Neuronal stem cell (in vitro differentiated cells): ENCODE measurements around the gene KRTAP9-7.
A peak's percentile ranks its signal among the peaks of the same experiment; 100 is the strongest.

Experiments used
- DNase-seq: peaks from one replicate; pipeline ENCODE4 v3.0.0-alpha.2; 2013; ENCODE audit warnings: low spot score
- H2AFZ ChIP-seq: one replicate; pipeline ENCODE4 v1.6.1; 2013; ENCODE audit warnings: mild to moderate bottlenecking, low read length, inconsistent platforms
- H2AK5ac ChIP-seq: 2 replicates; pipeline ENCODE4 v1.6.1; 2013; ENCODE audit warnings: low read depth, mild to moderate bottlenecking, inconsistent platforms, low read length, moderate library complexity, mixed read lengths
- H2BK120ac ChIP-seq: 2 replicates; pipeline ENCODE4 v1.6.1; 2013; ENCODE audit warnings: low read depth, mild to moderate bottlenecking, inconsistent platforms, low read length, moderate library complexity, mixed read lengths
- H2BK12ac ChIP-seq: one replicate; pipeline ENCODE4 v1.6.1; 2013; ENCODE audit warnings: low read length, inconsistent platforms
- H2BK15ac ChIP-seq: 2 replicates; pipeline ENCODE4 v1.6.1; 2013; ENCODE audit warnings: mild to moderate bottlenecking, low read length, inconsistent platforms, mixed read lengths
- H2BK5ac ChIP-seq: one replicate; pipeline ENCODE4 v1.6.1; 2013; ENCODE audit warnings: inconsistent platforms, mild to moderate bottlenecking, low read length, moderate library complexity
- H3K14ac ChIP-seq: one replicate; pipeline ENCODE4 v1.6.1; 2013; ENCODE audit warnings: low read length, inconsistent platforms
- H3K18ac ChIP-seq: 2 replicates; pipeline ENCODE4 v1.6.1; 2013; ENCODE audit warnings: low read length, inconsistent platforms
- H3K23ac ChIP-seq: 2 replicates; pipeline ENCODE4 v1.6.1; 2013; ENCODE audit warnings: low read depth, mild to moderate bottlenecking, mixed read lengths, low read length, inconsistent platforms; ENCODE audit not compliant: poor library complexity
- H3K27ac ChIP-seq: replicated peaks from 3 replicates; pipeline ENCODE4 v1.5.1; 2013; ENCODE audit warnings: low read length, inconsistent platforms
- H3K27me3 ChIP-seq, 3 experiments: 2 replicates each; pipeline ENCODE4 v1.6.1; 2013; ENCODE audit warnings: low read length in 3 of 3, mild to moderate bottlenecking in 2 of 3, inconsistent platforms in 1 of 3, low read depth in 1 of 3, mixed read lengths in 1 of 3, moderate library complexity in 1 of 3; ENCODE audit not compliant: control insufficient read depth in 3 of 3, insufficient read depth in 3 of 3
- H3K36me3 ChIP-seq, 2 donors: replicated peaks in 1 of 2; 2 replicates each; pipeline ENCODE4 v1.6.1; 2013; ENCODE audit warnings: low read length in 2 of 2; ENCODE audit not compliant: control insufficient read depth in 2 of 2, insufficient read depth in 2 of 2
- H3K4ac ChIP-seq: 2 replicates; pipeline ENCODE4 v1.6.1; 2013; ENCODE audit warnings: inconsistent platforms, mild to moderate bottlenecking, low read length, moderate library complexity
- H3K4me1 ChIP-seq, 2 donors: 1 replicate in 1 of 2; 2 replicates in 1 of 2; pipeline ENCODE4 v1.6.1; 2013; ENCODE audit warnings: low read length in 2 of 2, low read depth in 1 of 2; ENCODE audit not compliant: control insufficient read depth in 2 of 2, insufficient read depth in 1 of 2
- H3K4me2 ChIP-seq: one replicate; pipeline ENCODE4 v1.6.1; 2013; ENCODE audit warnings: mild to moderate bottlenecking, low read length, inconsistent platforms; ENCODE audit not compliant: insufficient read depth, poor library complexity, severe bottlenecking
- H3K4me3 ChIP-seq, 2 donors: 2 replicates each; pipeline ENCODE4 v1.5.1; 2013; ENCODE audit warnings: low read length in 2 of 2, mild to moderate bottlenecking in 2 of 2, inconsistent platforms in 1 of 2, moderate library complexity in 1 of 2
- H3K79me1 ChIP-seq: one replicate; pipeline ENCODE4 v1.6.1; 2013; ENCODE audit warnings: low read depth, mild to moderate bottlenecking, inconsistent platforms, low read length, moderate library complexity
- H3K9ac ChIP-seq: one replicate; pipeline ENCODE4 v1.6.1; 2013; ENCODE audit warnings: mild to moderate bottlenecking, low read depth, low read length, inconsistent platforms; ENCODE audit not compliant: poor library complexity
- H3K9me3 ChIP-seq, 2 donors: replicated peaks in 1 of 2; 2 replicates each; pipeline versions ENCODE3 to v1.6.1; 2013; ENCODE audit warnings: low read length in 2 of 2, mild to moderate bottlenecking in 2 of 2, inconsistent platforms in 1 of 2, low read depth in 1 of 2, mixed read lengths in 1 of 2, moderate library complexity in 1 of 2; ENCODE audit not compliant: control insufficient read depth in 2 of 2, insufficient read depth in 1 of 2
- H4K8ac ChIP-seq: one replicate; pipeline ENCODE4 v1.6.1; 2013; ENCODE audit warnings: low read depth, mild to moderate bottlenecking, inconsistent platforms, low read length, moderate library complexity
- H4K91ac ChIP-seq: one replicate; pipeline ENCODE4 v1.6.1; 2013; ENCODE audit warnings: low read length, low read depth, mild to moderate bottlenecking, inconsistent platforms; ENCODE audit not compliant: poor library complexity
- WGBS, 2 donors: extraction: QIAGEN DNeasy Blood & Tissue Kit; methylation state at CpG; one replicate each; pipeline ENCODE4 v1.1.7; 2013; ENCODE audit warnings: missing lambda C conversion rate in 2 of 2, mixed read lengths in 1 of 2; ENCODE audit not compliant: insufficient read length in 2 of 2, insufficient replicate concordance in 1 of 2; ENCODE audit errors: extremely low coverage in 2 of 2; 5-methylcytosine and 5-hydroxymethylcytosine counted together

Gene KRTAP9-7

GRCh38 chr17:41322903-41323895 is 47.7 kb downstream of the KRTAP9-7 start:
- Histone ChIP-seq H3K9ac (no peak overlapping the region), H3K23ac (no peak overlapping the region), H3K36me3 (no peaks in the 10 kb centered on the region), H2BK12ac (peak overlapping the region; percentile 44), H2AK5ac (peak overlapping the region; percentile 80), H2BK5ac (peak overlapping the region; percentile 59), H4K91ac (no peak overlapping the region), H3K4ac (no peak overlapping the region), H3K18ac (peak overlapping the region; percentile 70), H2BK15ac (peak overlapping the region; percentile 10), H3K14ac (no peak overlapping the region), H2AFZ (no peak overlapping the region), H3K9me3 (no peaks in the 10 kb centered on the region), H2BK120ac (no peak overlapping the region), H3K4me2 (no peak overlapping the region), H3K4me3 (no peak overlapping the region), H4K8ac (no peak overlapping the region), H3K27ac (no peak overlapping the region), H3K79me1 (no peaks in the 10 kb centered on the region), H3K4me1 (no peaks in the 10 kb centered on the region), H3K27me3 (no peaks in the 10 kb centered on the region)
- DNase-seq: no peak
- no CpG with 5 or more reads among the region's 11 CpGs for WGBS, 2 donors

- H3K79me1 ChIP-seq: no peaks in the 10 kb centered on the region
- H3K4ac ChIP-seq: no peak overlapping the region
- peak; percentile 12 for DNase-seq
- H2BK5ac ChIP-seq: no peak overlapping the region
- no peak overlapping the region for H4K91ac ChIP-seq
- H3K36me3 ChIP-seq: no peaks in the 10 kb centered on the region
- H3K23ac ChIP-seq: no peak overlapping the region
- no peak overlapping the region for H2AFZ ChIP-seq
- no peak overlapping the region for H3K4me3 ChIP-seq
- H3K27ac ChIP-seq: no peak overlapping the region
- no peaks in the 10 kb centered on the region for H3K4me1 ChIP-seq
- no peak overlapping the region for H3K9ac ChIP-seq
- H3K9me3 ChIP-seq: no peaks in the 10 kb centered on the region
- H2BK120ac ChIP-seq: no peak overlapping the region
- H3K4me2 ChIP-seq: no peak overlapping the region
- peak overlapping the region; percentile 91 for H2AK5ac ChIP-seq
- WGBS, 2 donors: no CpG with 5 or more reads among the region's 16 CpGs
- no peak overlapping the region for H4K8ac ChIP-seq
- no peak overlapping the region for H2BK15ac ChIP-seq
- H3K18ac ChIP-seq: peak overlapping the region; percentile 79
- H3K27me3 ChIP-seq: no peaks in the 10 kb centered on the region
- peak overlapping the region; percentile 85 for H2BK12ac ChIP-seq
- H3K14ac ChIP-seq: no peak overlapping the region
Observed at GRCh38 chr17:41324180-41325075, 48.9 kb downstream of the KRTAP9-7 start.

DNA sequence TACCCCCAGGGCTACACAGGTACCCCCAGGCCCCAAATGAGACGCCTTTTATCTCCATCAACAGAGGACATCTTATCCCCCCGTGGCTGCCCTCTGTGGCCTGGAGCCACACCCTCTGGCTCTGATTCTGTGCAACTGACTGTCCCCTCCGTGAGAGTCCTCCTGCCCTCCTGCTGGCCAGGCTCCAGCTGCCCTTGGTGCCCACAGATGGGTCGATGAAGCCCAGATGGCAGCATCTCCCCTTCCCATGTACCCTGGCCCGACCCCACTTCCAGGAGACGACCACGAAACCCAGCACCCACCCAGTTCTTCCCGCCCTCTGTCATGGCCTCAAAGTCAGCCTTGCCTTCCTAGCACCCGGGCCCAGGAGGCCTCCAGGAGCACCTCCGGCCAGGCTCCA is 49.6 kb downstream of the KRTAP9-7 start:
- no peak overlapping the region for H3K4ac ChIP-seq
- peak overlapping the region; percentile 96 for H2AK5ac ChIP-seq
- no peak for DNase-seq
- no peak overlapping the region for H3K9ac ChIP-seq
- no CpG with 5 or more reads among the region's 10 CpGs for WGBS, 2 donors
- H4K8ac ChIP-seq: no peak overlapping the region
- H2BK15ac ChIP-seq: peak overlapping the region; percentile 82
- no peaks in the 10 kb centered on the region for H3K36me3 ChIP-seq
- no peaks in the 10 kb centered on the region for H3K27me3 ChIP-seq
- H3K23ac ChIP-seq: peak overlapping the region; percentile 46
- H3K4me3 ChIP-seq: no peak overlapping the region
- peak overlapping the region; percentile 44 for H3K18ac ChIP-seq
- H3K4me2 ChIP-seq: no peak overlapping the region
- H3K9me3 ChIP-seq: no peaks in the 10 kb centered on the region
- H2AFZ ChIP-seq: no peak overlapping the region
- H3K79me1 ChIP-seq: no peaks in the 10 kb centered on the region
- H3K14ac ChIP-seq: no peak overlapping the region
- no peaks in the 10 kb centered on the region for H3K4me1 ChIP-seq
- H3K27ac ChIP-seq: no peak overlapping the region
- no peak overlapping the region for H2BK5ac ChIP-seq
- no peak overlapping the region for H2BK12ac ChIP-seq
- H2BK120ac ChIP-seq: no peak overlapping the region
- no peak overlapping the region for H4K91ac ChIP-seq

DNA sequence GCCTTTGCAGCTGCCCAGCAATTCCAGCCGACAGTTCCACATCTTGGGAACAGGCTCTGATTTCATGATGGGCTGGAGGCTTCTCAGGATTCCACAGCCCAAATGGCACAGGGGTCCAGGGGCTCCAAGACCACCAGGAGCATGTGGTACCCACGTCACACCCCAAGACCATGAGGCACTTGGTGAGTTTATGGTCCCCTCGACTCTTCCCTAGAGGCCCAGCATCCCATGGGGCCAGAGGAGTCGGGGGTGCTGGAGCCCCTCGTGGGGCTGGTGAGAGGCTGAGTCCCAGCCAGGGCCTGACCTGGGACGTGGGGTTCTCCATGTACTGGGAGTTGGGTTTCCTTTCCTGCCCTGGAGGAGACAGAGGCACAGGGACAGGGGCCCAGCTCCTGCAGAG is 50.1 kb downstream of the KRTAP9-7 start:
- Histone ChIP-seq H3K4me3 (no peak overlapping the region), H3K79me1 (no peaks in the 10 kb centered on the region), H3K4ac (no peak overlapping the region), H3K4me2 (no peak overlapping the region), H2BK15ac (peak overlapping the region; percentile 82), H2AFZ (no peak overlapping the region), H3K36me3 (no peaks in the 10 kb centered on the region), H3K4me1 (no peaks in the 10 kb centered on the region), H4K91ac (no peak overlapping the region), H4K8ac (no peak overlapping the region), H3K23ac (peak overlapping the region; percentile 46), H3K9me3 (no peaks in the 10 kb centered on the region), H3K18ac (peak overlapping the region; percentile 36), H2BK12ac (no peak overlapping the region), H2BK120ac (no peak overlapping the region), H2AK5ac (peak overlapping the region; percentile 96), H3K27me3 (no peaks in the 10 kb centered on the region), H2BK5ac (no peak overlapping the region), H3K9ac (no peak overlapping the region), H3K27ac (no peak overlapping the region), H3K14ac (peak overlapping the region; percentile 31)
- DNase-seq: no peak
- no CpG with 5 or more reads among the region's 6 CpGs for WGBS, 2 donors
